Ishikawa (cell line): ENCODE results near the gene EIPR1.

Source experiments
- CEBPB ChIP-seq: IDR thresholded peaks from 2 replicates; pipeline ENCODE4 v1.6.1; 2012
- CREB1 ChIP-seq: IDR thresholded peaks from 2 replicates; pipeline ENCODE4 v1.6.1; 2012; ENCODE audit warnings: low read depth
- EGR1 ChIP-seq: IDR thresholded peaks from 2 replicates; pipeline ENCODE4 v1.6.1; 2012
- EP300 ChIP-seq: IDR thresholded peaks from 2 replicates; pipeline ENCODE4 v1.6.1; 2012; ENCODE audit warnings: borderline replicate concordance
- FOXM1 ChIP-seq: IDR thresholded peaks from 2 replicates; pipeline ENCODE4 v1.6.1; 2012; ENCODE audit warnings: low read depth, borderline replicate concordance
- NFIC ChIP-seq: IDR thresholded peaks from 2 replicates; pipeline ENCODE4 v1.6.1; 2012
- RAD21 ChIP-seq: IDR thresholded peaks from 2 replicates; pipeline ENCODE4 v1.6.1; 2012; ENCODE audit warnings: low read depth
- TAF1 ChIP-seq: IDR thresholded peaks from 2 replicates; pipeline ENCODE4 v1.6.1; 2012; ENCODE audit warnings: low read depth, mild to moderate bottlenecking
- TCF12 ChIP-seq: IDR thresholded peaks from 2 replicates; pipeline ENCODE4 v1.6.1; 2012; ENCODE audit warnings: low read depth
- TEAD4 ChIP-seq: IDR thresholded peaks from 2 replicates; pipeline ENCODE4 v1.6.1; 2012
- YY1 ChIP-seq: IDR thresholded peaks from 2 replicates; pipeline ENCODE4 v1.6.1; 2012; ENCODE audit warnings: low read depth
- ZBTB7A ChIP-seq: IDR thresholded peaks from 2 replicates; pipeline ENCODE4 v1.6.1; 2012; ENCODE audit warnings: low read depth
- TF ChIP-seq, protein P1 (sequence below): IDR thresholded peaks from 2 replicates; pipeline ENCODE4 v1.6.1; 2012
- TF ChIP-seq, protein P2 (sequence below): IDR thresholded peaks from 2 replicates; pipeline ENCODE4 v1.6.1; 2012; ENCODE audit warnings: low read depth, mild to moderate bottlenecking
- TF ChIP-seq, protein P3 (sequence below): IDR thresholded peaks from 2 replicates; pipeline ENCODE4 v1.6.1; 2012

The EIPR1 gene

DNA sequence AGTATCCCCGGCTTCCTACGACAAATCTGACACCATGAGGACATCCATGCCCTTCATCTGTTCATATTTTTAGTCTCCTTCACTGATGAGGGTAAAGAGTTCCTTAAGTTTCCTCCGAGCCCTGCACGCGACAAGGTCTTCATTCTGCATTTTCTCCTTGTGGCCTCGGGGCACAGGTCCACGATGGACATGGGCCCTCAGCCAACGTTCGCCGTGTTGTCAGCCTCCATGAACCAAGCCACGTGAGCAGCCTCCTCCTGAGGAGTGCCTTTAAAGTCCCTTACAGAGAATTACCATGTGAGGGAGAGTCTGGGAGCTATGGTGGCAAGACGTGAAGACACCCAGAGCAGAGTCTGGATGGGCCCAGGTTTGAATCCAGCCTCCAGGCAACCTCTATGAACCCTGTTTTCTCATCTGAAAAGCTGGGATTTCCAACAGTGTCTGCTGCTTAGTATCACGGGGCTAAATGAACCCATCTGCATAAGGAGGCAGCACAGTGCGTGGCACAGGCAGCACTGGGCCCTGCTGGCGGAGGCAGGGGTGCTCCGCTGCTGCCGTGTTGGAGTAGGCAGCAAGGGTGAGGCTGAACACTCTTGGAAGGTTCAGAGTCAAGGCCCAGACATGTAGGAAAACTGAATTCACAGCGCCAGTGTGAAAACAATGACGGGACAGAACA, 54.1 kb downstream of the EIPR1 start:
- TF ChIP-seq EP300, result no peak

DNA sequence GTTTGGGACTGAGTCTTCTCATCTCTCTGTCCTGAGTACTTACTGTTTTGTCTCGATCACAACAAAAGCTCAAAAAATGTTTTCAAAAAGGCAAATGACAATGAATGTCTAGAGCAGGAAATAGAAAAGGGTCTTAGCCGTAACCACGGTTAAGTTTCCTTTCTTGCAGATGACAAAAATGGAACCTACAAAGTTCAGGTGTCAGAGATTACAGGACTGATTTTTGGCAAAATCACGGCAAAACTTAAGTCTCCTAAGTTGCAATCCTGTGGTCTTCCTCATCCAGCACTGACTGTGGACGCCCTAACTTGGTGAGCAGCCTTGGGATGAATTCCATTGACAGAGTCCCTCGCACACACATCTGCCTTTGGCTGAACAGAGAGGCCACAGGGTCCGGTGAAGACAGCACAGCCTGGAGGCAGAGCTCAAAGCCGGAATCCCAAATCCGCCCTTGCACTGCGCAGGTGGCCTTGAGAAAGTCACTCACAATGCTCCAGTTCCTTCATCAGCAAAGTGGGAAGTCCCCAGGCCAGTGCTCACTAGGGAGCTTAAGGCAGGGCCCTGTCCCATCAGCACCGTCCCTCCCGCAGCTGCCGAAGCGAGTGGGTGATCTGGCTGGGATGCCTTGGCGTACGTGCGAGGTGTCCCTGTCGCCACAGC, 55.2 kb downstream of the EIPR1 start:
- TF ChIP-seq, protein P1, sequence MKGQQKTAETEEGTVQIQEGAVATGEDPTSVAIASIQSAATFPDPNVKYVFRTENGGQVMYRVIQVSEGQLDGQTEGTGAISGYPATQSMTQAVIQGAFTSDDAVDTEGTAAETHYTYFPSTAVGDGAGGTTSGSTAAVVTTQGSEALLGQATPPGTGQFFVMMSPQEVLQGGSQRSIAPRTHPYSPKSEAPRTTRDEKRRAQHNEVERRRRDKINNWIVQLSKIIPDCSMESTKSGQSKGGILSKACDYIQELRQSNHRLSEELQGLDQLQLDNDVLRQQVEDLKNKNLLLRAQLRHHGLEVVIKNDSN, result no peak
- TF ChIP-seq FOXM1 (no peak), EGR1 (no peak), EP300 (no peak), RAD21 (no peak), TCF12 (no peak), YY1 (no peak), ZBTB7A (no peak), TEAD4 (no peak), CREB1 (no peak), NFIC (no peak), CEBPB (no peak), TAF1 (no peak)
- TF ChIP-seq, protein P2, sequence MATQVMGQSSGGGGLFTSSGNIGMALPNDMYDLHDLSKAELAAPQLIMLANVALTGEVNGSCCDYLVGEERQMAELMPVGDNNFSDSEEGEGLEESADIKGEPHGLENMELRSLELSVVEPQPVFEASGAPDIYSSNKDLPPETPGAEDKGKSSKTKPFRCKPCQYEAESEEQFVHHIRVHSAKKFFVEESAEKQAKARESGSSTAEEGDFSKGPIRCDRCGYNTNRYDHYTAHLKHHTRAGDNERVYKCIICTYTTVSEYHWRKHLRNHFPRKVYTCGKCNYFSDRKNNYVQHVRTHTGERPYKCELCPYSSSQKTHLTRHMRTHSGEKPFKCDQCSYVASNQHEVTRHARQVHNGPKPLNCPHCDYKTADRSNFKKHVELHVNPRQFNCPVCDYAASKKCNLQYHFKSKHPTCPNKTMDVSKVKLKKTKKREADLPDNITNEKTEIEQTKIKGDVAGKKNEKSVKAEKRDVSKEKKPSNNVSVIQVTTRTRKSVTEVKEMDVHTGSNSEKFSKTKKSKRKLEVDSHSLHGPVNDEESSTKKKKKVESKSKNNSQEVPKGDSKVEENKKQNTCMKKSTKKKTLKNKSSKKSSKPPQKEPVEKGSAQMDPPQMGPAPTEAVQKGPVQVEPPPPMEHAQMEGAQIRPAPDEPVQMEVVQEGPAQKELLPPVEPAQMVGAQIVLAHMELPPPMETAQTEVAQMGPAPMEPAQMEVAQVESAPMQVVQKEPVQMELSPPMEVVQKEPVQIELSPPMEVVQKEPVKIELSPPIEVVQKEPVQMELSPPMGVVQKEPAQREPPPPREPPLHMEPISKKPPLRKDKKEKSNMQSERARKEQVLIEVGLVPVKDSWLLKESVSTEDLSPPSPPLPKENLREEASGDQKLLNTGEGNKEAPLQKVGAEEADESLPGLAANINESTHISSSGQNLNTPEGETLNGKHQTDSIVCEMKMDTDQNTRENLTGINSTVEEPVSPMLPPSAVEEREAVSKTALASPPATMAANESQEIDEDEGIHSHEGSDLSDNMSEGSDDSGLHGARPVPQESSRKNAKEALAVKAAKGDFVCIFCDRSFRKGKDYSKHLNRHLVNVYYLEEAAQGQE, result no peak
- TF ChIP-seq, protein P3, sequence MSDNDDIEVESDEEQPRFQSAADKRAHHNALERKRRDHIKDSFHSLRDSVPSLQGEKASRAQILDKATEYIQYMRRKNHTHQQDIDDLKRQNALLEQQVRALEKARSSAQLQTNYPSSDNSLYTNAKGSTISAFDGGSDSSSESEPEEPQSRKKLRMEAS, result no peak

DNA sequence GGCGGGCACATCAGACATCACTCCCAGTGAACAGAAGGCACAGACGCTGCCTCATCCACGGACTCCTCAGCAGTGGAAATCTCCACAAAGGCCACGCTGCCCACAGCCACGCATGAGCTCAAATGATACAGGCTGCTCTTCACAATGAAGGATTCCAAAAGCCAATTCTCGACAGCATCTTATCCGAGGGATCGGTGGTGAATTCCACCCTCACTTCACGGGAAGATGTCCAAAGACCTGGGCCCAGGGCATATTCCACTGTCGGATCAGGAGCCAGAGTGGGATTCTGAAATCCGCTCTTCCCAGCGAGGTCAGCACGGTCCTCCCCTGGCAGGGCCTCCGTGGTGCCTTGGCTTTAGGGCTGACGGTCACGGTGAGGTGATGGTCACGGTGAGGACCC, 55.8 kb downstream of the EIPR1 start:
- TF ChIP-seq FOXM1, result no peak
- TF ChIP-seq RAD21, result no peak
- no peak for TF ChIP-seq ZBTB7A
- TF ChIP-seq CREB1, result no peak
- TF ChIP-seq YY1, result no peak
- no peak for TF ChIP-seq EP300
- no peak for TF ChIP-seq CEBPB
- TF ChIP-seq, protein P1, result no peak
- no peak for TF ChIP-seq EGR1
- TF ChIP-seq NFIC, result no peak
- TF ChIP-seq, protein P3, result no peak
- TF ChIP-seq TCF12, result no peak
- no peak for TF ChIP-seq TEAD4
- TF ChIP-seq TAF1, result no peak
- TF ChIP-seq, protein P2, result no peak

DNA sequence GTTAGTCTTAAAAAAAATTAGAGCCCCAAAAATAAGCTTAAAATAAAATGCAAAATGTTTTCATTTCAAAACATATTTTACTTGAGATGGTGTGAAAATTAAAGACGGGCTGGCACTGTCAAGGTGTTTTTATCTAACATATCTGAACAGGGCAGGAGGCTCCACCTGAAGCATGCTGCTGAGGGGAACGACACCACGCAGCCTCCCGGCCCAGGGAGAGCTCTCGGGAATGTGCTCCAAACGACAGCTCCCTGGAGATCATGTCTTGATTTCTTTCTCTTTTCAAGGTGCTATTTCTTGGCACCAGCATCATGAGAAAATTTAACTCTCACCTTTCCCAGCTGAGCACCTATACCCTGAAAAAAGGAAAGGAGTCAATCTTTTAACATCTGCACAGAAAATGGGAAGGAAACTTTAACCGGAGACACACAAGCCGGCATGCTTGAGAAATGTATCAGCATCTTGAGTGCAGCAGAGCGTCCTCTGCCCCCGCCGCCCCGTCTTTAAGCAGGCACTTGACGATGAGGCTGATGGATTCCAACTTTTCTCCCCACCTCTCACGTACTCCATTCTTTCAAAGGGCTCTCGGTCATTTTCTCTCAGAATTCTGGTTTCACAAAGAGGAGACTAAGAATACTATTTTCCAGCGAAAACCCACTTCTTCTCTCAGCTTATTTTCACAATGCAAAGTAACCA, 56.6 kb downstream of the EIPR1 start:
- TF ChIP-seq, protein P3, result no peak
- no peak for TF ChIP-seq CREB1
- TF ChIP-seq, protein P2, result no peak
- no peak for TF ChIP-seq RAD21
- TF ChIP-seq EGR1, result no peak
- TF ChIP-seq, protein P1, result no peak
- TF ChIP-seq TAF1, result no peak
- no peak for TF ChIP-seq TEAD4
